Smooth muscle cell (in vitro differentiated cells): ENCODE results near the gene CSMD2. TPM values are rescaled to one million over a fixed set of nuclear protein-coding genes. Genes with fewer than 3 reads are reported as not detected.

Experiments
- DNase-seq: peaks from one replicate; lab custom pipeline; 2025; ENCODE audit not compliant: unreplicated experiment; lab: John Stamatoyannopoulos, UW
- H2AFZ ChIP-seq: fragments of 200-600 bp; sonication (generic); 2 replicates; pipeline ENCODE4 v1.6.0; 2016; ENCODE audit warnings: antibody characterized with exemption, low read depth, mild to moderate bottlenecking
- H3F3A ChIP-seq: fragments of 200-600 bp; sonication (generic); 2 replicates; pipeline ENCODE4 v1.6.0; 2017; ENCODE audit warnings: antibody characterized with exemption, low read depth
- H3K27ac ChIP-seq: fragments of 200-600 bp; sonication (generic); 2 replicates; pipeline ENCODE4 v1.5.1; 2016; ENCODE audit warnings: low read depth, mild to moderate bottlenecking
- H3K27me3 ChIP-seq: fragments of 200-600 bp; sonication (generic); 2 replicates; pipeline ENCODE4 v1.6.1; 2016; ENCODE audit warnings: low read depth, mild to moderate bottlenecking
- H3K36me3 ChIP-seq: fragments of 200-600 bp; sonication (generic); 2 replicates; pipeline ENCODE4 v1.5.1; 2016; ENCODE audit warnings: low read depth
- H3K4me1 ChIP-seq: fragments of 200-600 bp; sonication (generic); 2 replicates; pipeline ENCODE4 v1.5.1; 2016; ENCODE audit warnings: low read depth
- H3K4me2 ChIP-seq: fragments of 200-600 bp; sonication (generic); 2 replicates; pipeline ENCODE4 v1.6.0; 2016; ENCODE audit warnings: mild to moderate bottlenecking
- H3K4me3 ChIP-seq: fragments of 200-600 bp; sonication (generic); 2 replicates; pipeline ENCODE4 v1.5.1; 2016; ENCODE audit warnings: mild to moderate bottlenecking
- H3K79me2 ChIP-seq: fragments of 200-600 bp; sonication (generic); 2 replicates; pipeline ENCODE4 v1.6.0; 2016; ENCODE audit warnings: low read depth, mild to moderate bottlenecking
- H3K9ac ChIP-seq: fragments of 200-600 bp; sonication (generic); 2 replicates; pipeline ENCODE4 v1.6.0; 2016; ENCODE audit warnings: low read depth
- H3K9me3 ChIP-seq: fragments of 200-600 bp; sonication (generic); replicated peaks from 2 replicates; pipeline ENCODE4 v1.5.1; 2016; ENCODE audit warnings: low read depth
- H4K20me1 ChIP-seq: fragments of 200-600 bp; sonication (generic); 2 replicates; pipeline ENCODE4 v1.6.0; 2016; ENCODE audit warnings: low read depth
- WGBS: methylation state at CpG from one replicate; pipeline ENCODE4 v1.1.7; 2016; ENCODE audit warnings: low lambda C conversion rate; 5-methylcytosine and 5-hydroxymethylcytosine counted together
- polyA plus RNA-seq: library from polyadenylated mRNA; unstranded; fragments of >200 nt; fragmentation: Nextera tagmentation; extraction: Ambion mirVana; gene quantifications from 2 replicates; pipeline ENCODE4 v1.2.1, GENCODE V29; 2016
- total RNA-seq: library from RNA; depleted of rRNA; stranded (reverse); fragments of >200 nt; gene quantifications from 2 replicates; pipeline ENCODE4 v1.2.3, GENCODE V29; 2014
- TF ChIP-seq, protein P1 (sequence below): fragments of 200-600 bp; sonication (generic); IDR thresholded peaks from 2 replicates; pipeline ENCODE4 v1.5.1; 2017; ENCODE audit warnings: borderline replicate concordance, mild to moderate bottlenecking, antibody characterized with exemption; ENCODE audit not compliant: insufficient read depth, poor library complexity, severe bottlenecking

The CSMD2 gene
- total and polyA plus RNA-seq, 2 experiments from 2014 or later, result 0.65 to 1.8 TPM

DNA sequence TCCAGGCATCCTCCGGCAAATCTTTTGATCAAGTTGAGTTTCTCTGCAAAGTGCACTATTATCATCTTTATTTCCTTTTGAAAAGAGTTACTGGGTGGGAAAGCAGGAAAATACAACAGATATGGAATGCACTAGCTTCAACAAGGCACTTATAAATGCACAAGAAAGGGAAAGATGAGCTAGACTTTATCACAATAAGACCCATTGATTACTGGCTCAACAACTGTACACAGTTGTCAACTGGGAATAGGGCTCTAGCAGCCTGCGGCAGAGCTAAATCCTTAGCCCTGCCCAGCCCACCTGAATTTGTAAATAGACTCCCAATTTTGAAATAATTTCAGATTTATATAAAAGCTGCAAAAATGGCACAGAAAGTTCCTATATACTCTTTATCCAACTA lies 111.4 kb downstream of the CSMD2 start:
- DNase-seq, result no peak
- H3K4me3 ChIP-seq, result no peak overlapping the region
- H3K4me1 ChIP-seq, result no peaks in the 10 kb centered on the region
- H3K36me3 ChIP-seq, result no peaks in the 10 kb centered on the region
- no peaks in the 10 kb centered on the region for H3K79me2 ChIP-seq
- no peaks in the 10 kb centered on the region for H3K9me3 ChIP-seq
- H3F3A ChIP-seq, result no peaks in the 10 kb centered on the region
- no peaks in the 10 kb centered on the region for H4K20me1 ChIP-seq
- H3K4me2 ChIP-seq, result no peak overlapping the region
- WGBS, result 96% methylated on average over 2 of the region's 2 CpGs
- H3K9ac ChIP-seq, result no peak overlapping the region
- no peak overlapping the region for H3K27ac ChIP-seq
- H3K27me3 ChIP-seq, result no peaks in the 10 kb centered on the region
- TF ChIP-seq, protein P1, sequence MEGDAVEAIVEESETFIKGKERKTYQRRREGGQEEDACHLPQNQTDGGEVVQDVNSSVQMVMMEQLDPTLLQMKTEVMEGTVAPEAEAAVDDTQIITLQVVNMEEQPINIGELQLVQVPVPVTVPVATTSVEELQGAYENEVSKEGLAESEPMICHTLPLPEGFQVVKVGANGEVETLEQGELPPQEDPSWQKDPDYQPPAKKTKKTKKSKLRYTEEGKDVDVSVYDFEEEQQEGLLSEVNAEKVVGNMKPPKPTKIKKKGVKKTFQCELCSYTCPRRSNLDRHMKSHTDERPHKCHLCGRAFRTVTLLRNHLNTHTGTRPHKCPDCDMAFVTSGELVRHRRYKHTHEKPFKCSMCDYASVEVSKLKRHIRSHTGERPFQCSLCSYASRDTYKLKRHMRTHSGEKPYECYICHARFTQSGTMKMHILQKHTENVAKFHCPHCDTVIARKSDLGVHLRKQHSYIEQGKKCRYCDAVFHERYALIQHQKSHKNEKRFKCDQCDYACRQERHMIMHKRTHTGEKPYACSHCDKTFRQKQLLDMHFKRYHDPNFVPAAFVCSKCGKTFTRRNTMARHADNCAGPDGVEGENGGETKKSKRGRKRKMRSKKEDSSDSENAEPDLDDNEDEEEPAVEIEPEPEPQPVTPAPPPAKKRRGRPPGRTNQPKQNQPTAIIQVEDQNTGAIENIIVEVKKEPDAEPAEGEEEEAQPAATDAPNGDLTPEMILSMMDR, result no peak
- H2AFZ ChIP-seq, result no peak overlapping the region

DNA sequence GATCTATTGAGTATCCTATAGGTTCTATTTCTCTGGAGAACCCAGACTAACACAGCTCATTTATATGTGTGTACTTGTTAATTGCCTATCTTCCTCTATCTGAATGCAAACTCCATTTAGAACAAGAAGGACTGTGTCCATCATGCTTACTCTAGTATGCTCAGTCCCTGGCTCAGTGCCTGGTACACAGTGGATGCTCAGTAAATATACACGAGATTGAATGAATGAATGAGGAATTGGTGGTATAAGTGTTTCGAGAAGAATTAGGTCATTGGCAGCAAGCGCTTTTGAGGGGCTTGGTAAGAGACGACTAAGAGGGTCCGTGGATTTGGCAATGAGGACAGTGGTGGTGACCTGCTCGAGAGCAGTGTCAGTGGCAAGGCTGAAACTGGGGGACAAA lies 112.5 kb downstream of the CSMD2 start:
- no peak overlapping the region for H2AFZ ChIP-seq
- H3K27ac ChIP-seq, result no peak overlapping the region
- DNase-seq, result no peak
- no peaks in the 10 kb centered on the region for H3K9me3 ChIP-seq
- no peaks in the 10 kb centered on the region for H3K27me3 ChIP-seq
- no peak overlapping the region for H3K9ac ChIP-seq
- no peak overlapping the region for H3K4me3 ChIP-seq
- no peaks in the 10 kb centered on the region for H3K36me3 ChIP-seq
- no peaks in the 10 kb centered on the region for H3F3A ChIP-seq
- no peaks in the 10 kb centered on the region for H3K4me1 ChIP-seq
- no peaks in the 10 kb centered on the region for H4K20me1 ChIP-seq
- H3K4me2 ChIP-seq, result no peak overlapping the region
- no peaks in the 10 kb centered on the region for H3K79me2 ChIP-seq
- 93% methylated on average over 6 of the region's 6 CpGs for WGBS
- TF ChIP-seq, protein P1, result no peak

DNA sequence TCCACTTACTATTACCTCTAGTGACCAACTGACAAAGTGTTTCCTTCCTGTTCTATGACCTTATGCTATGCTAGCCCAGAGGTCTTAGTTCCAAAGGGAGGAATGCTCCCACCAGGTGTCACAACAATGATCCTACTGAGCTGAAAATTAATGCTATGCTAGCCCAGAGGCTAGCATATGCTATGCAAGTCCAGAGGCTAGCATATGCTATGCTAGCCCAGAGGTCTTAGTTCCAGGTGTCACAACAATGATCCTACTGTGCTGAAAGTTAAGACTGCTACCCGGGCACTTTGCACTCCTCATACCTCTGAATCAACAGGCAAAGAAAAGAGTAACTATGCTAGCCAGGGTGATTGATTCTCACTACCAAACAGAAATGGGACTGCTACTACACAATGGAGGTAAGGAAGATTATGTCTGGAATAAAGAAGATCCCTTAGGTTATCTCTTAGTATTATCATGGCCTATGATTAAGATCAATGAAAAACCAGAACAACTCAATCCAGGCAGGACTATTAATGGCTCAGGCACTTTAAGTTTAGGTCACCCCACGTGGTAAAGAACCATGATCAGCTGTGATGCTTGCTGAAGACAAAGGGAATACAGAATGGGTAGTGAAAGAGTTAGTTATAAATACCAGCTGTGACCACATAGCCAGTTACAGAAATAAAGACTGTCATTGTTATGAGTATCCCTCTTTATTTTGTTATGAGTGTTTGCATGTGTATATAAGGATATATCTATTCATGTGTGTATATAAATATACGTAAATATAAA lies 114.1 kb downstream of the CSMD2 start:
- WGBS, result 82% methylated on average over 3 of the region's 3 CpGs
- Histone ChIP-seq H3K27me3 (peaks cover 9% of the 10 kb centered on the region), H3K4me3 (no peak overlapping the region)

More for the DNA sequence above, 114.1 kb downstream of the CSMD2 start:
- H3K27ac ChIP-seq, result no peak overlapping the region
- TF ChIP-seq, protein P1, result no peak
- no peaks in the 10 kb centered on the region for H3K9me3 ChIP-seq
- no peak overlapping the region for H2AFZ ChIP-seq
- H3K4me2 ChIP-seq, result no peak overlapping the region
- H3K4me1 ChIP-seq, result no peaks in the 10 kb centered on the region
- no peaks in the 10 kb centered on the region for H3K79me2 ChIP-seq
- no peak for DNase-seq
- H3K9ac ChIP-seq, result no peak overlapping the region
- no peaks in the 10 kb centered on the region for H4K20me1 ChIP-seq
- no peaks in the 10 kb centered on the region for H3K36me3 ChIP-seq
- no peaks in the 10 kb centered on the region for H3F3A ChIP-seq
